Loucy (cell line): ENCODE data around the gene RHBDL3.

Source experiments
- H2AFZ ChIP-seq: fragments of 200-600 bp; sonication (generic); 2 replicates; pipeline ENCODE4 v1.6.0; 2016; ENCODE audit warnings: antibody characterized with exemption, mild to moderate bottlenecking, low read length, moderate library complexity
- H3F3A ChIP-seq: fragments of 200-600 bp; 2 replicates; pipeline ENCODE4 v1.6.0; 2016; ENCODE audit warnings: antibody characterized with exemption, low read depth, mild to moderate bottlenecking
- H3K27me3 ChIP-seq: fragments of 200-600 bp; sonication (generic); 2 replicates; pipeline ENCODE4 v1.6.1; 2014; ENCODE audit warnings: low read length, mild to moderate bottlenecking; ENCODE audit not compliant: insufficient read depth, poor library complexity, severe bottlenecking
- H3K36me3 ChIP-seq: fragments of 200-600 bp; sonication (generic); 2 replicates; pipeline ENCODE4 v1.6.1; 2016; ENCODE audit warnings: low read length; ENCODE audit not compliant: insufficient read depth
- H3K4me1 ChIP-seq: fragments of 200-600 bp; sonication (generic); 2 replicates; pipeline ENCODE4 v1.5.1; 2014; ENCODE audit warnings: low read length, mild to moderate bottlenecking; ENCODE audit not compliant: insufficient read depth, poor library complexity, severe bottlenecking
- H3K4me2 ChIP-seq: fragments of 200-600 bp; sonication (generic); 2 replicates; pipeline ENCODE4 v1.6.0; 2014; ENCODE audit warnings: antibody characterized with exemption, low read length, low read depth, mild to moderate bottlenecking; ENCODE audit not compliant: poor library complexity, severe bottlenecking
- H3K4me3 ChIP-seq: fragments of 200-600 bp; sonication (generic); 2 replicates; pipeline ENCODE4 v1.5.1; 2014; ENCODE audit warnings: low read length, mild to moderate bottlenecking, mixed read lengths; ENCODE audit not compliant: poor library complexity, severe bottlenecking
- H3K79me2 ChIP-seq: fragments of 200-600 bp; sonication (generic); 2 replicates; pipeline ENCODE4 v1.6.1; 2014; ENCODE audit warnings: low read length; ENCODE audit not compliant: insufficient read depth
- H3K9ac ChIP-seq: fragments of 200-600 bp; sonication (generic); 2 replicates; pipeline ENCODE4 v1.6.0; 2014; ENCODE audit warnings: mild to moderate bottlenecking, low read depth, low read length, moderate library complexity; ENCODE audit not compliant: poor library complexity, severe bottlenecking
- H3K9me2 ChIP-seq: fragments of 200-600 bp; sonication (generic); replicated peaks from 2 replicates; pipeline ENCODE4 v1.6.1; 2016; ENCODE audit warnings: low read depth, low read length, mixed read lengths
- H3K9me3 ChIP-seq: fragments of 200-600 bp; sonication (generic); 2 replicates; pipeline ENCODE4 v1.6.1; 2014; ENCODE audit warnings: mild to moderate bottlenecking, antibody characterized with exemption, low read length, low read depth; ENCODE audit not compliant: insufficient read depth
- H4K20me1 ChIP-seq: fragments of 200-600 bp; sonication (generic); 2 replicates; pipeline ENCODE4 v1.6.0; 2014; ENCODE audit warnings: antibody characterized with exemption, low read length, mild to moderate bottlenecking; ENCODE audit not compliant: insufficient read depth, poor library complexity, severe bottlenecking
- CTCF ChIP-seq: fragments of 200-600 bp; sonication (generic); conservative IDR thresholded peaks from 2 replicates; pipeline ENCODE4 v1.5.1; 2014; ENCODE audit warnings: mild to moderate bottlenecking, antibody characterized with exemption, low read length
- EZH2phosphoT487 ChIP-seq: fragments of 200-600 bp; IDR thresholded peaks from 2 replicates; pipeline ENCODE4 v1.6.1; 2018; ENCODE audit warnings: antibody characterized with exemption, mild to moderate bottlenecking, moderate library complexity, borderline replicate concordance

Gene RHBDL3

GRCh38 chr17:32265192-32265923 is at the start of gene RHBDL3:
RHBDL3 (plus strand) TSS chr17:32265832; CDS start chr17:32266190, 358 bp downstream.
- H3K79me2 ChIP-seq = no peaks in the 10 kb centered on the region
- peak within 1 kb of the TSS; percentile 20 for H3K4me3 ChIP-seq
- no peak within 1 kb of the TSS for H2AFZ ChIP-seq
- H3K27me3 ChIP-seq = peaks cover 20% of the 10 kb centered on the region
- H4K20me1 ChIP-seq = no peaks in the 10 kb centered on the region
- no peaks in the 10 kb centered on the region for H3K9me2 ChIP-seq
- TF ChIP-seq CTCF (no peak), EZH2phosphoT487 (no peak)
- H3K36me3 ChIP-seq = no peaks in the 10 kb centered on the region
- H3K9ac ChIP-seq = no peak within 1 kb of the TSS
- no peaks in the 10 kb centered on the region for H3K9me3 ChIP-seq
- peak within 1 kb of the TSS; percentile 61 for H3K4me2 ChIP-seq
- no peaks in the 10 kb centered on the region for H3F3A ChIP-seq
- no peaks in the 10 kb centered on the region for H3K4me1 ChIP-seq

GRCh38 chr17:32222621-32223020 is 43.0 kb upstream of the RHBDL3 start:
- H4K20me1 ChIP-seq = no peaks in the 10 kb centered on the region
- H3K9me3 ChIP-seq = no peaks in the 10 kb centered on the region
- H3K4me3 ChIP-seq = no peak overlapping the region

GRCh38 chr17:32223703-32224102 is 41.9 kb upstream of the RHBDL3 start:
- Histone ChIP-seq H3K4me1 (no peaks in the 10 kb centered on the region), H3K36me3 (no peaks in the 10 kb centered on the region; the same call in 1 of the 2 replicates), H3K4me3 (no peak overlapping the region), H3F3A (no peaks in the 10 kb centered on the region), H3K9me2 (no peaks in the 10 kb centered on the region), H4K20me1 (no peaks in the 10 kb centered on the region), H2AFZ (no peak overlapping the region), H3K4me2 (no peak overlapping the region), H3K27me3 (no peaks in the 10 kb centered on the region), H3K9ac (no peak overlapping the region), H3K79me2 (no peaks in the 10 kb centered on the region), H3K9me3 (no peaks in the 10 kb centered on the region)
- TF ChIP-seq EZH2phosphoT487 (no peak), CTCF (no peak)

More at GRCh38 chr17:32222621-32223020, 43.0 kb upstream of the RHBDL3 start:
- H3F3A ChIP-seq = no peaks in the 10 kb centered on the region
- H3K27me3 ChIP-seq = no peaks in the 10 kb centered on the region
- TF ChIP-seq CTCF (no peak), EZH2phosphoT487 (no peak)
- no peak overlapping the region for H3K9ac ChIP-seq
- H3K4me2 ChIP-seq = no peak overlapping the region
- H3K9me2 ChIP-seq = no peaks in the 10 kb centered on the region
- H3K79me2 ChIP-seq = no peaks in the 10 kb centered on the region
- H3K36me3 ChIP-seq = no peaks in the 10 kb centered on the region; the same call in 1 of the 2 replicates
- no peaks in the 10 kb centered on the region for H3K4me1 ChIP-seq
- no peak overlapping the region for H2AFZ ChIP-seq
